ENCODE results near the gene NAT14.

Gene NAT14

GRCh38 chr19:55454787-55455243 lies 30.2 kb upstream of the NAT14 start:
- no peak for TF ChIP-seq SIN3A (IDR thresholded peaks at IDR 0.05; ENCODE audit: borderline replicate concordance, insufficient read depth, low read length)
- no peak for TF ChIP-seq FOXP2 (optimal IDR thresholded peaks at IDR 0.05; ENCODE audit: borderline replicate concordance, extremely low read depth, extremely low read length, insufficient read depth)
- TF ChIP-seq REST (IDR thresholded peaks at IDR 0.05; ENCODE audit: insufficient read depth in 1 of 2, low read depth in 2 of 2, low read length in 2 of 2): no peak
- no peak for TF ChIP-seq POLR2AphosphoS5 (IDR thresholded peaks at IDR 0.05; ENCODE audit: low read depth, low read length)
- no peak for TF ChIP-seq TAF1 (IDR thresholded peaks at IDR 0.05; ENCODE audit: borderline replicate concordance, insufficient read depth, low read length)

DNA sequence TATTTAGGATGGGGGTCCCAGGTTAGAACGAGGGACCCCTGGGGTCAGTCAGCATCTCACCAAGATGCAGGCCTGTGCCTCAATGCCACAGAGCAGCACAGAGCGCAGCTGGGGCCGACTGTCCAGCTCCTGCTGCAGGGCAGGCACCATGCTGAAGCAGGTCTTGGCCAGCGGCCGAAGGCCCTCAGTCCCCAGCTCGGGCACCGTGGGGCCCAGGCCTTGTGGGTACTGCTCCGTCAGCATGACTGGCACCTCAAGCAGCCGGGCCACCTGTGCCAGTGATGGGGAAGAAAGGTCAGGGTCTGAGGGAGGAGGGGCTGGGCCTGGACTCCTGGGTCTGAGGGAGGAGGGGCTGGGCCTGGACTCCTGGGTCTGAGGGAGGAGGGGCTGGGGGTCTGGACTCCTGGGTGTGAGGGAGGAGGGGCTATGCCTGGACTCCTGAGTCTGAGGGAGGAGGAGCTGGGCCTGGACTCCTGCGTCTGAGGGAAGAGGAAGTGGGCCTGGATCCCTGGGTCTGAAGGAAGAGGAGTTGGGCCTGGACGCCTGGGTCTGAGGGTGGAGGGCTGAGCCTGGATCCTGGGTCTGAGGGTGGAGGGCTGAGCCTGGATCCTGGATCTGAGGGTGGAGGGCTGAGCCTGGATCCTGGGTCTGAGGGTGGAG lies 29.3 kb upstream of the NAT14 start:
- no peak for TF ChIP-seq POLR2AphosphoS5 (IDR thresholded peaks at IDR 0.05; ENCODE audit: low read depth, low read length)
- TF ChIP-seq FOXP2 (optimal IDR thresholded peaks at IDR 0.05; ENCODE audit: borderline replicate concordance, extremely low read depth, extremely low read length, insufficient read depth): no peak
- TF ChIP-seq REST (IDR thresholded peaks at IDR 0.05; ENCODE audit: insufficient read depth in 1 of 2, low read depth in 2 of 2, low read length in 2 of 2): no peak
- no peak for TF ChIP-seq TAF1 (IDR thresholded peaks at IDR 0.05; ENCODE audit: borderline replicate concordance, insufficient read depth, low read length)
- TF ChIP-seq SIN3A (IDR thresholded peaks at IDR 0.05; ENCODE audit: borderline replicate concordance, insufficient read depth, low read length): no peak

GRCh38 chr19:55456347-55456746 lies 28.6 kb upstream of the NAT14 start:
- TF ChIP-seq SIN3A (IDR thresholded peaks at IDR 0.05; ENCODE audit: borderline replicate concordance, insufficient read depth, low read length) (no peak), FOXP2 (optimal IDR thresholded peaks at IDR 0.05; ENCODE audit: borderline replicate concordance, extremely low read depth, extremely low read length, insufficient read depth) (no peak), TAF1 (IDR thresholded peaks at IDR 0.05; ENCODE audit: borderline replicate concordance, insufficient read depth, low read length) (no peak), POLR2AphosphoS5 (IDR thresholded peaks at IDR 0.05; ENCODE audit: low read depth, low read length) (no peak), REST (IDR thresholded peaks at IDR 0.05; ENCODE audit: insufficient read depth in 1 of 2, low read depth in 2 of 2, low read length in 2 of 2) (no peak)

- TF ChIP-seq SIN3A (IDR thresholded peaks at IDR 0.05; ENCODE audit: borderline replicate concordance, insufficient read depth, low read length) (no peak), TAF1 (IDR thresholded peaks at IDR 0.05; ENCODE audit: borderline replicate concordance, insufficient read depth, low read length) (no peak), REST (IDR thresholded peaks at IDR 0.05; ENCODE audit: insufficient read depth in 1 of 2, low read depth in 2 of 2, low read length in 2 of 2) (no peak), POLR2AphosphoS5 (IDR thresholded peaks at IDR 0.05; ENCODE audit: low read depth, low read length) (no peak), FOXP2 (optimal IDR thresholded peaks at IDR 0.05; ENCODE audit: borderline replicate concordance, extremely low read depth, extremely low read length, insufficient read depth) (no peak)
Observed at GRCh38 chr19:55457683-55458457, 27.1 kb upstream of the NAT14 start.
